DOHH2 (cell line): Measurements from ENCODE around the gene RIN3.

Source experiments
- EZH2phosphoT487 ChIP-seq: fragments of 200-600 bp; sonication (generic); IDR thresholded peaks from 2 replicates; pipeline ENCODE4 v1.6.1; 2017; ENCODE audit warnings: borderline replicate concordance, mild to moderate bottlenecking, antibody characterized with exemption, low read length, moderate library complexity, mixed read lengths
- TF ChIP-seq, protein P1 (sequence below): fragments of 200-600 bp; sonication (generic); IDR thresholded peaks from one replicate; pipeline ENCODE4 v1.5.1; 2014; ENCODE audit warnings: antibody characterized with exemption, mild to moderate bottlenecking, low read depth, low read length; ENCODE audit not compliant: poor library complexity, severe bottlenecking

GRCh38 chr14:92654239-92654901, 140.8 kb downstream of the RIN3 start:
- TF ChIP-seq EZH2phosphoT487 = no peak
- TF ChIP-seq, protein P1, sequence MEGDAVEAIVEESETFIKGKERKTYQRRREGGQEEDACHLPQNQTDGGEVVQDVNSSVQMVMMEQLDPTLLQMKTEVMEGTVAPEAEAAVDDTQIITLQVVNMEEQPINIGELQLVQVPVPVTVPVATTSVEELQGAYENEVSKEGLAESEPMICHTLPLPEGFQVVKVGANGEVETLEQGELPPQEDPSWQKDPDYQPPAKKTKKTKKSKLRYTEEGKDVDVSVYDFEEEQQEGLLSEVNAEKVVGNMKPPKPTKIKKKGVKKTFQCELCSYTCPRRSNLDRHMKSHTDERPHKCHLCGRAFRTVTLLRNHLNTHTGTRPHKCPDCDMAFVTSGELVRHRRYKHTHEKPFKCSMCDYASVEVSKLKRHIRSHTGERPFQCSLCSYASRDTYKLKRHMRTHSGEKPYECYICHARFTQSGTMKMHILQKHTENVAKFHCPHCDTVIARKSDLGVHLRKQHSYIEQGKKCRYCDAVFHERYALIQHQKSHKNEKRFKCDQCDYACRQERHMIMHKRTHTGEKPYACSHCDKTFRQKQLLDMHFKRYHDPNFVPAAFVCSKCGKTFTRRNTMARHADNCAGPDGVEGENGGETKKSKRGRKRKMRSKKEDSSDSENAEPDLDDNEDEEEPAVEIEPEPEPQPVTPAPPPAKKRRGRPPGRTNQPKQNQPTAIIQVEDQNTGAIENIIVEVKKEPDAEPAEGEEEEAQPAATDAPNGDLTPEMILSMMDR = no peak
